Trophoblast cell (in vitro differentiated cells and primary cell): ENCODE data around the gene COPS9.

Experiments used
- DNase-seq, 2 donors: peaks; one replicate each; pipeline ENCODE4 v3.0.0-alpha.2; 2016
- H2AFZ ChIP-seq: 2 replicates; pipeline ENCODE4 v1.6.1; 2013; ENCODE audit warnings: low read length, moderate library complexity, mild to moderate bottlenecking; ENCODE audit not compliant: insufficient read depth, poor library complexity
- H2AK5ac ChIP-seq: 2 replicates; pipeline ENCODE4 v1.6.1; 2013; ENCODE audit warnings: mild to moderate bottlenecking, low read length
- H2BK120ac ChIP-seq: 2 replicates; pipeline ENCODE4 v1.6.1; 2013; ENCODE audit warnings: low read length, mild to moderate bottlenecking, moderate library complexity; ENCODE audit not compliant: insufficient read depth, poor library complexity
- H2BK12ac ChIP-seq: 2 replicates; pipeline ENCODE4 v1.6.1; 2013; ENCODE audit warnings: mild to moderate bottlenecking, low read length, moderate library complexity
- H2BK5ac ChIP-seq: 2 replicates; pipeline ENCODE4 v1.6.1; 2013; ENCODE audit warnings: low read length, low read depth, moderate library complexity, mild to moderate bottlenecking; ENCODE audit not compliant: poor library complexity
- H3K14ac ChIP-seq: 2 replicates; pipeline ENCODE4 v1.6.1; 2013; ENCODE audit warnings: mild to moderate bottlenecking, low read length
- H3K18ac ChIP-seq: 2 replicates; pipeline ENCODE4 v1.6.1; 2013; ENCODE audit warnings: mild to moderate bottlenecking, low read length
- H3K23ac ChIP-seq: 2 replicates; pipeline ENCODE4 v1.6.1; 2013; ENCODE audit warnings: low read length
- H3K27ac ChIP-seq: 2 replicates; pipeline ENCODE4 v1.5.1; 2013; ENCODE audit warnings: low read depth, mild to moderate bottlenecking, inconsistent platforms, low read length, moderate library complexity
- H3K27me3 ChIP-seq: 2 replicates; pipeline ENCODE4 v1.6.1; 2013; ENCODE audit warnings: inconsistent platforms, mild to moderate bottlenecking, low read length, moderate library complexity; ENCODE audit not compliant: insufficient read depth
- H3K36me3 ChIP-seq, 2 experiments: 1 replicate in 1 of 2; 2 replicates in 1 of 2; pipeline ENCODE4 v1.6.1; 2013; ENCODE audit warnings: low read length in 2 of 2, mild to moderate bottlenecking in 2 of 2, moderate library complexity in 1 of 2; ENCODE audit not compliant: insufficient read depth in 2 of 2, control insufficient read depth in 1 of 2
- H3K4ac ChIP-seq: 2 replicates; pipeline ENCODE4 v1.6.1; 2013; ENCODE audit warnings: low read depth, mild to moderate bottlenecking, low read length, moderate library complexity
- H3K4me1 ChIP-seq, 2 experiments: 1 replicate in 1 of 2; 2 replicates in 1 of 2; pipeline ENCODE4 v1.6.1; 2013; ENCODE audit warnings: low read length in 2 of 2, mild to moderate bottlenecking in 2 of 2, moderate library complexity in 1 of 2; ENCODE audit not compliant: insufficient read depth in 2 of 2, control insufficient read depth in 1 of 2
- H3K4me2 ChIP-seq: 2 replicates; pipeline ENCODE4 v1.6.1; 2013; ENCODE audit warnings: inconsistent platforms, mild to moderate bottlenecking, low read length, moderate library complexity
- H3K4me3 ChIP-seq: 2 replicates; pipeline ENCODE4 v1.5.1; 2013; ENCODE audit warnings: mild to moderate bottlenecking, low read depth, low read length, inconsistent platforms
- H3K79me1 ChIP-seq: one replicate; pipeline ENCODE4 v1.6.1; 2013; ENCODE audit warnings: low read length
- H3K79me2 ChIP-seq: 2 replicates; pipeline ENCODE4 v1.6.1; 2013; ENCODE audit warnings: low read length, mild to moderate bottlenecking; ENCODE audit not compliant: control insufficient read depth, insufficient read depth, poor library complexity
- H3K9ac ChIP-seq: 2 replicates; pipeline ENCODE4 v1.6.1; 2013; ENCODE audit warnings: mild to moderate bottlenecking, low read length
- H3K9me3 ChIP-seq: 2 replicates; pipeline ENCODE4 v1.6.1; 2013; ENCODE audit warnings: low read depth, mild to moderate bottlenecking, control low read depth, inconsistent platforms, low read length; ENCODE audit not compliant: insufficient read depth
- H4K12ac ChIP-seq: 2 replicates; pipeline ENCODE4 v1.6.1; 2013; ENCODE audit warnings: low read depth, mild to moderate bottlenecking, low read length, moderate library complexity
- H4K8ac ChIP-seq: 2 replicates; pipeline ENCODE4 v1.6.1; 2013; ENCODE audit warnings: low read depth, mild to moderate bottlenecking, low read length, moderate library complexity
- H4K91ac ChIP-seq: one replicate; pipeline ENCODE4 v1.6.1; 2013; ENCODE audit warnings: low read depth, mild to moderate bottlenecking, low read length, moderate library complexity
- WGBS: extraction: QIAGEN DNeasy Blood & Tissue Kit; methylation state at CpG from one replicate; pipeline ENCODE4 v1.1.7; 2013; ENCODE audit warnings: missing lambda C conversion rate; ENCODE audit not compliant: insufficient read length, insufficient coverage; ENCODE audit errors: extremely low coverage; 5-methylcytosine and 5-hydroxymethylcytosine counted together

The COPS9 gene

DNA sequence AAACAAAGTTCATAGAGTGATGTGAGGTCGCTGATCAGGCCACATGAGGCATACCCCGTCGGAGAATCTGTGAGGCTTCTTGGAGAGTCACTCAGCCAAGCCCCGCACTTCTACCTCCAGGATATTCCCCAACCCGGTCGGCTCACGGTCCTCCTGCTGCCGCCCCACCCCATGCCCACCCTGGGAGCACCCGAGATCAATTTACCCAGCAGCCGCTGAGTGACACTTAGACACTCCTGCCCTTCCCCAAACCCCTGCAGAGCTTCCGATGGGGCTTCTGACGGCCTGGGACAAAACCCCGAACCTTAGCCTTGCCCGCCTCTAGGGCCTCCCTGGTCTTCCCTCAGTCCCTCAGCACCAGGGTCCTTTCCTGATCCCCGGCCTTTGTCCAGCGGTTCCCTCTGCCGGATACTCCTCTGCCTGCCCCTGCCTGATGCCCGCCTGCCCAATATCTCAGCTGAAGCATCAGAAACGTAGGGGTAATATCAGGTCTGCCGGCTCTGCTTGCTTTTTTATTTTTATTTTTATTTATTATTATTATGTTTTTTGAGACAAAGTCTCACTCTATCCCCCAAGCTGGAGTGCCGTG, 23.2 kb upstream of the COPS9 start:
- WGBS, result no CpG with 5 or more reads among the region's 21 CpGs
- Histone ChIP-seq H2AFZ (no peak overlapping the region), H4K12ac (no peak overlapping the region), H3K9ac (no peak overlapping the region), H2BK12ac (no peak overlapping the region), H4K8ac (no peak overlapping the region), H3K79me2 (no peaks in the 10 kb centered on the region), H3K4me1 (peaks cover 5 to 9% of the 10 kb centered on the region in 2 experiments), H3K4ac (no peak overlapping the region), H3K14ac (no peak overlapping the region), H2BK5ac (no peak overlapping the region), H3K27ac (no peak overlapping the region), H3K4me3 (no peak overlapping the region), H3K23ac (no peak overlapping the region), H3K4me2 (no peak overlapping the region), H3K36me3 (no peaks in the 10 kb centered on the region), H3K18ac (no peak overlapping the region), H2BK120ac (no peak overlapping the region), H2AK5ac (no peak overlapping the region), H4K91ac (no peak overlapping the region), H3K9me3 (peaks cover 19% of the 10 kb centered on the region), H3K79me1 (no peaks in the 10 kb centered on the region), H3K27me3 (no peaks in the 10 kb centered on the region)
- peak in 1 of 2 donors; percentile 6 for DNase-seq

DNA sequence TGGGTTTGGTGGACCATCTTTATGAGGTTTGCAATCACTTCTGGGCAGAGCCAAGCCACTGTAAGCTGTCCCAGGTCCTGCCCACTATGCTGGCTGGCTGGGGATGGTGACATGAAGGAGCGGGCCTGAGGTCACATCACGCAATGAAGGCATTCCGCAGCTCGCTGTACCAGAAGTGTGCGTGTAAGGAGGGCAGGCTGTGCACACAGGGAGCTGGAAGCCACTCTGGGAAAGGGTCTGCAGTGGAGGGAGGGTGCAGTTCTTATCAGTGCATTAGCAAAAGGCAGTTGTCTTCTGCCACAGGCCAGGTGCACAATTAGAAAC, 21.0 kb upstream of the COPS9 start:
- Histone ChIP-seq H2BK120ac (no peak overlapping the region), H2AFZ (no peak overlapping the region), H3K9ac (no peak overlapping the region), H3K27me3 (no peaks in the 10 kb centered on the region), H3K79me1 (no peaks in the 10 kb centered on the region), H3K79me2 (no peaks in the 10 kb centered on the region), H4K12ac (no peak overlapping the region), H2AK5ac (no peak overlapping the region), H3K14ac (no peak overlapping the region), H3K18ac (no peak overlapping the region), H2BK5ac (no peak overlapping the region), H4K8ac (no peak overlapping the region), H3K23ac (no peak overlapping the region), H3K4me3 (no peak overlapping the region), H2BK12ac (no peak overlapping the region), H4K91ac (no peak overlapping the region), H3K9me3 (peaks cover 14% of the 10 kb centered on the region), H3K36me3 (no peaks in the 10 kb centered on the region), H3K4me2 (no peak overlapping the region), H3K27ac (no peak overlapping the region), H3K4me1 (peaks cover 5 to 9% of the 10 kb centered on the region in 2 experiments), H3K4ac (no peak overlapping the region)
- no CpG with 5 or more reads among the region's 5 CpGs for WGBS
- peak in 1 of 2 donors; percentile 21 for DNase-seq

DNA sequence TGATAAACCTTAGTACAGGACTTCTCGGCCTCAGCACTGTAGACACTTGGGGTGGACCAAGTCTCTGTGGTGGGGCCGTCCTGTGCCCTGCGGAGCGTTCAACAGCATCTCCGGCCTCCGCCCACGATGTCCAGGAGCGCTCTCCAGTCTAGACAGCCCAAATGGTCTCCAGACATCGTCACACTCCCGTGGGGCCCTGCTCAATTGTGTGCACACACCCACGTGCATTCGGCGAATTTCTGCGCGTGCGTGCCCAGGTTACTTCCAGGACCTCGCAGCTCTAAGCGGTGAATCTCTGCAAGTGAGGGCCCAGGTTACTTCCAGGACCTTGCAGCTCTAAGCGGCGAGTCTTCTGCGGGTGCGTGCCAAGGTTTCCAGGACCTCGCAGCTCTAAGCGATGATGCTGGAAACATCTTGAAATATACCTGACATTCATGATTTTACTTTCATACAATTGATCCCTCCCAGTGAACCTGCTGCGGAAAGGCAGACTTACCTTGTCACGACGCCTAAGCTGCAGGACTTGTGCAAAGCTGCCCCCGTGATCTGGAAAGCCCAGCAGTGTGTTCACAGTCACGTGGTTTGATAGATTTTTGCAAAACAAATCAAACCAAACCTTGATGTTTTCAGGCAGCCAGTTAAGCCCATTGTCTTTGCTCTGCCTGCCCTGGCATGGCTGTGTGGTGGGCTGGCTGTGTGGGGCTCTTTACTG, 20.5 kb upstream of the COPS9 start:
- H3K4me2 ChIP-seq, result no peak overlapping the region
- no peak overlapping the region for H2BK12ac ChIP-seq
- H3K9ac ChIP-seq, result no peak overlapping the region
- no peak overlapping the region for H3K23ac ChIP-seq
- peak in 1 of 2 donors; percentile 31 for DNase-seq
- H3K4me3 ChIP-seq, result no peak overlapping the region
- H3K27ac ChIP-seq, result no peak overlapping the region
- H3K9me3 ChIP-seq, result peaks cover 14% of the 10 kb centered on the region
- peaks cover 5 to 9% of the 10 kb centered on the region in 2 experiments for H3K4me1 ChIP-seq
- H4K8ac ChIP-seq, result no peak overlapping the region
- H2AK5ac ChIP-seq, result no peak overlapping the region
- no peak overlapping the region for H2AFZ ChIP-seq
- no peak overlapping the region for H4K91ac ChIP-seq
- WGBS, result no CpG with 5 or more reads among the region's 29 CpGs
- H4K12ac ChIP-seq, result no peak overlapping the region
- no peak overlapping the region for H3K18ac ChIP-seq
- no peaks in the 10 kb centered on the region for H3K79me2 ChIP-seq
- no peaks in the 10 kb centered on the region for H3K27me3 ChIP-seq
- no peak overlapping the region for H2BK120ac ChIP-seq
- H3K4ac ChIP-seq, result no peak overlapping the region
- no peak overlapping the region for H3K14ac ChIP-seq
- H2BK5ac ChIP-seq, result no peak overlapping the region
- H3K79me1 ChIP-seq, result no peaks in the 10 kb centered on the region
- no peaks in the 10 kb centered on the region for H3K36me3 ChIP-seq

DNA sequence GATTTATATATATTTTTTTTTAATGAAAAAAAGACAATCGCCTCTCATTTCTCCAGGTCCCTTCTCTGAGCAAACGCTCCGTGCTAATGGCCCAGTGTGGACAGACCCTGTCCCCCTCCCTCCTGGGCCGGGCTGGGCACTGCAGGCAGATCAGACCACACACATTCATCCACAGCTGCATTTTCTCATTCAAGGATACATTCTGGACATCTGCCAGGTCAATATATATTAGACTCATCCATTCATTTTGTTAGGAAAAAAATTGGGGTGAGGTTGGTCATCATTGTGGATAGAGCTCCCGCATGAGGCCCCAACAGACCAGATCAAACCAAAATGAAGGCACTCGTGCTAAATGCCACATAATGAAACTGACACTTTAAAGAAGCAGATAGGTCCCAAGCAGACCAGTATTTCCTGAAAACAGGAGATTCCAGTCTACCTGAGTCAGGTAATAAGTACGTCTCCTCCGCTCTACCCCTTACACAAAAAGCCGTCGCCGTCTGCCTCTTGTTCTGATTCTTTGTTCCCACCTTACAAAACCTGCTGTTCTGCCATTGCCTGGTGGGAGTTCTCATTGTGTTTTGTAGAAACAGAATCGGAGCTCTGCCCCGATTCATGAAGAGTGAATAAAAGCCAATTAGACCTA, 19.8 kb upstream of the COPS9 start:
- peak; percentile 69 to 85 for DNase-seq
- Histone ChIP-seq H3K9ac (no peak overlapping the region), H3K9me3 (peaks cover 10% of the 10 kb centered on the region), H3K79me1 (no peaks in the 10 kb centered on the region), H2AK5ac (no peak overlapping the region), H4K8ac (no peak overlapping the region), H3K79me2 (no peaks in the 10 kb centered on the region), H3K23ac (no peak overlapping the region), H3K27ac (no peak overlapping the region), H3K18ac (no peak overlapping the region), H3K27me3 (no peaks in the 10 kb centered on the region), H2BK12ac (no peak overlapping the region), H3K14ac (no peak overlapping the region), H2BK5ac (no peak overlapping the region), H2AFZ (no peak overlapping the region), H3K4me1 (peaks cover 5 to 9% of the 10 kb centered on the region in 2 experiments), H3K4ac (no peak overlapping the region), H2BK120ac (no peak overlapping the region), H3K36me3 (no peaks in the 10 kb centered on the region), H4K91ac (no peak overlapping the region), H3K4me3 (no peak overlapping the region), H3K4me2 (no peak overlapping the region), H4K12ac (no peak overlapping the region)
- WGBS, result no CpG with 5 or more reads among the region's 13 CpGs
